Lung (tissue), 16 donors: ENCODE data around the gene C1QL4. TPM values are rescaled to one million over a fixed set of nuclear protein-coding genes. Genes with fewer than 3 reads are reported as not detected.
"Not testable (repeated sequence)": the region's sequence is repeated elsewhere in the genome, so short reads cannot be mapped to it uniquely, and the experiment has no call there.

Source experiments
- ATAC-seq: fragments of 200-7000 bp; cut with Tn5 transposase; one replicate; pipeline ENCODE4 v1.9.1; 2020; ENCODE audit warnings: moderate number of reproducible peaks; ENCODE audit not compliant: insufficient read depth, low FRiP score
- DNase-seq, 3 donors: peaks; one replicate each; pipeline ENCODE4 v3.0.0-alpha.2; 2013 to 2017
- H3K27ac ChIP-seq, 2 donors: one replicate each; pipeline ENCODE4 v1.5.1; 2013; ENCODE audit warnings: mild to moderate bottlenecking in 2 of 2, moderate library complexity in 2 of 2, control low read depth in 1 of 2, inconsistent platforms in 1 of 2, low read depth in 1 of 2, low read length in 1 of 2
- H3K27me3 ChIP-seq, 3 donors: one replicate each; pipeline ENCODE4 v1.5.1; 2013; ENCODE audit warnings: low read length in 2 of 3; ENCODE audit not compliant: control insufficient read depth in 3 of 3, insufficient read depth in 3 of 3
- H3K36me3 ChIP-seq, 4 donors: one replicate each; pipeline ENCODE4 v1.5.1; 2013; ENCODE audit warnings: low read length in 4 of 4, mild to moderate bottlenecking in 1 of 4, moderate library complexity in 1 of 4; ENCODE audit not compliant: control insufficient read depth in 4 of 4, insufficient read depth in 4 of 4
- H3K4me1 ChIP-seq, 5 donors: one replicate each; pipeline ENCODE4 v1.5.1; 2013; ENCODE audit warnings: low read length in 5 of 5, mild to moderate bottlenecking in 2 of 5, moderate library complexity in 1 of 5; ENCODE audit not compliant: control insufficient read depth in 5 of 5, insufficient read depth in 5 of 5
- H3K4me3 ChIP-seq: one replicate; pipeline ENCODE4 v1.5.1; 2013; ENCODE audit warnings: mild to moderate bottlenecking, control low read depth, moderate library complexity
- H3K9ac ChIP-seq, 2 donors: one replicate each; pipeline ENCODE4 v1.5.1; 2013; ENCODE audit warnings: low read length in 2 of 2, control low read depth in 1 of 2; ENCODE audit not compliant: insufficient read depth in 1 of 2
- H3K9me3 ChIP-seq, 4 donors: one replicate each; pipeline ENCODE4 v1.5.1; 2013; ENCODE audit warnings: low read length in 3 of 4, mild to moderate bottlenecking in 1 of 4, moderate library complexity in 1 of 4; ENCODE audit not compliant: control insufficient read depth in 4 of 4, insufficient read depth in 3 of 4
- WGBS, 2 donors: extraction: QIAGEN DNeasy Blood & Tissue Kit; methylation state at CpG; one replicate each; pipeline ENCODE4 v1.1.7; 2013; 5-methylcytosine and 5-hydroxymethylcytosine counted together
- long read RNA-seq, 5 donors: transcript quantifications; one replicate each; lab custom pipeline, GENCODE V29; 2026
- polyA plus RNA-seq, 2 donors: library from polyadenylated mRNA; stranded (reverse); fragments of 200-250 nt; gene quantifications; one replicate each; pipeline ENCODE4 v1.2.1, GENCODE V29; 2013
- total RNA-seq, 2 donors: library from RNA; depleted of rRNA in 1 of 2; stranded (reverse); fragments of >200 nt in 1 of 2; gene quantifications; one replicate each; pipeline ENCODE4 v1.2.1, GENCODE V29; 2014 to 2021
- TF ChIP-seq, protein P1 (sequence below): IDR thresholded peaks from 2 replicates; pipeline ENCODE4 v1.5.1; 2012; ENCODE audit warnings: mild to moderate bottlenecking; ENCODE audit errors: control extremely low read depth, extremely low read depth
- donor health status: control.
- donor health status: control.
- donor health status: Bipolar disorder and iron deficiency.
- donor health status: healthy.
- donor health status: DM: yes; HTN: yes; CAD: no.

The C1QL4 gene
- not detected for total RNA-seq
- polyA plus RNA-seq = under 1 TPM in 1 of 2 donors, not detected in 1; 0.06 TPM
- long read RNA-seq, donor 1 = 0 reads
- long read RNA-seq, donor 2 = 0 reads
- long read RNA-seq, donor 3 = 0 reads
- long read RNA-seq, donor 4 = 0 reads
- long read RNA-seq, donor 5 = 0 reads

DNA sequence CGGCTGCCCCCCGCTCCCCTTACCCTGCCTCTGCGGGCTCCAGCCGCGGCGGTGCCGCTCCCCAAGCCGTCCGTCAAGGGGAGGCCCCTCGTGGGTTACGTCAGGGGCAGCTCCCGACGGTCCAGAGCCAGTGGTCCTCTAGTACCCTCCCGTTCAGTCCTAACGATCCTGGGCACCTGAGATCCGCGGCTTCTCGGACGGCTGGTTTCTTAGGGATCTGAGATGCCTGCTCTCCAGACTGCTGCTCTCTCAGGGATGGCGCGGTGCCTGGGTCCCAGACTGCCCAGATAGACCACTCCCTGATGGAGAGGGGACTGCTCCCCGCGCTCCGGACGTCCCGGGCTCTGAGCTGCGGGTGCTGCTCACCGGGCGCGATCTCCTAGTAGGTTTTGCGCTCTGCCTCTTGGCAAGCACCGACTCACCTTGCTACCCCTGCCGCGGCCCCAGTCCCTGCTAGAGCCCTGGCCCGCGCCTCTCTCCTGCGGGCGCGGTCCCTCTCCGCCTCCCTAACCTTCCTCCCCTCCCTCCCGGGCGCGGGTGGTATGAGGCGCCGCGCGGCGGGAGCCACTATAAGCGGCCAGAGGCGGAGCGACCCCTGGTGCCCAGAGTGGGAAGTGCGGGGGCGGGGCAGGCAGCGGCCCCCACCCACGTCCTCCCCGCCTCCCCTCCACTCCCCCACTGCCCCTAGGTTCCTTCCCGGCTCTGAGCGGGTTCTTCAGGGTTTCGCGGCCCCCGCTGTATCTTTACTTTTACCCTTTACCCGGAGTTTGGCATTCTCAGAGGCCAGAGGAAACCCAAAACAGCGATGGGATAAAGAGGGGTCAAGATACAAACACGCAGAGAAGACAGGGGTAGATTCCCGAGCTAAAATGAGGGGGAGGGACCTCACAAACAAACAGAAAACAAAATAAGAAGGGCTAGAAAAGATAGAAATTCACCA, at the start of gene C1QL4:
TSS of gene C1QL4 (minus strand) at position 544 of the 940 bp plus-strand sequence. CDS start 711 bp downstream, outside the sequence.
- Histone ChIP-seq H3K27ac (no peak within 1 kb of the TSS), H3K4me3 (no peak within 1 kb of the TSS), H3K9me3 (peaks cover 0 to 3% (median 0%) of the 10 kb centered on the region in 4 donors), H3K4me1 (peaks cover 0 to 14% (median 5%) of the 10 kb centered on the region in 5 donors), H3K27me3 (peaks cover 7 to 82% (median 66%) of the 10 kb centered on the region in 3 donors), H3K9ac (no peak within 1 kb of the TSS), H3K36me3 (no peaks in the 10 kb centered on the region)
- peak; percentile 79 to 89 (median 84) for DNase-seq
- TF ChIP-seq, protein P1, sequence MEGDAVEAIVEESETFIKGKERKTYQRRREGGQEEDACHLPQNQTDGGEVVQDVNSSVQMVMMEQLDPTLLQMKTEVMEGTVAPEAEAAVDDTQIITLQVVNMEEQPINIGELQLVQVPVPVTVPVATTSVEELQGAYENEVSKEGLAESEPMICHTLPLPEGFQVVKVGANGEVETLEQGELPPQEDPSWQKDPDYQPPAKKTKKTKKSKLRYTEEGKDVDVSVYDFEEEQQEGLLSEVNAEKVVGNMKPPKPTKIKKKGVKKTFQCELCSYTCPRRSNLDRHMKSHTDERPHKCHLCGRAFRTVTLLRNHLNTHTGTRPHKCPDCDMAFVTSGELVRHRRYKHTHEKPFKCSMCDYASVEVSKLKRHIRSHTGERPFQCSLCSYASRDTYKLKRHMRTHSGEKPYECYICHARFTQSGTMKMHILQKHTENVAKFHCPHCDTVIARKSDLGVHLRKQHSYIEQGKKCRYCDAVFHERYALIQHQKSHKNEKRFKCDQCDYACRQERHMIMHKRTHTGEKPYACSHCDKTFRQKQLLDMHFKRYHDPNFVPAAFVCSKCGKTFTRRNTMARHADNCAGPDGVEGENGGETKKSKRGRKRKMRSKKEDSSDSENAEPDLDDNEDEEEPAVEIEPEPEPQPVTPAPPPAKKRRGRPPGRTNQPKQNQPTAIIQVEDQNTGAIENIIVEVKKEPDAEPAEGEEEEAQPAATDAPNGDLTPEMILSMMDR = peak; percentile 50
- WGBS, 2 donors = 3% methylated on average over 53 to 65 of the region's 65 CpGs
- peak; percentile 88 for ATAC-seq

DNA sequence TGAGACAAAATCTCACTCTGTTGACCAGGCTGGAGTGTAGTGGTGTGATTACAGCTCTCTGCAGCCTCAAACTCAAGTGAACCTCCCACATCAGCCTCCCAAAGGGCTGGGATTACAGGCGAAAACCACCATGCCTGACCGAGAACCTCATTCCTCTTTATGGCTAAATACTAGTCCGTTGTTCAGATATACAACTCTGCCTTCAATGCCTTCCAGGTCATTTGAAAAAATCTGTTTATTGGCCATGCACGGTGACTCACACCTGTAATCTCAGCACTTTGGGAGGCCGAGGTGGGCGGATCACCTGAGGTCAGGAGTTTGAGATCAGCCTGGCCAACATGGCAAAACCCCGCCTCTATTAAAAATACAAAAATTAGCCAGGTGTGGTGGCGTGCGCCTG, 43.2 kb upstream of the C1QL4 start:
- not testable (repeated sequence) for H3K27me3 ChIP-seq, DNase-seq, H3K9ac ChIP-seq, H3K27ac ChIP-seq, H3K9me3 ChIP-seq, H3K36me3 ChIP-seq, H3K4me3 ChIP-seq, H3K4me1 ChIP-seq, ATAC-seq
- WGBS, 2 donors = 84 to 98% methylated on average over 9 of the region's 9 CpGs

DNA sequence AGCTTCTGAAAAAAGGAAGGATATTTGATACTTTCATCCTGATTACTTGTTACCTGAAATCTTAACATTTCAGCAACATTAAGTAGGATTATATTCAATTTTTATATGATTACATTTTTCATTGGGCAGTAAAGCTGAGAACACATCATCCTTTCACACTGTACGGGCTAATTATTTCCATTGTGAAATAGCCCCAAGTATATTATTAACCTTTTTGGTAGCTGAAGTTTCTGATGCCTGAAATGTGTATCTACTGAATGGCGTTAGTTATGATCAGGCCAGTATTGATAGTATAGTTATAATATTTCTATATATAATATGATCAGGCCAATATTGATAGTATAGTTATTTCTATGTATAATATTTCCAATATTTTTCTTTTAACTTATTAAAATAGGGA, 40.4 kb upstream of the C1QL4 start:
- no peak overlapping the region for H3K4me3 ChIP-seq
- ATAC-seq (no peak), DNase-seq (no peak)
- H3K4me1 ChIP-seq = no peaks in the 10 kb centered on the region
- H3K36me3 ChIP-seq = peaks cover 0 to 5% (median 2%) of the 10 kb centered on the region in 4 donors
- H3K9me3 ChIP-seq = no peaks in the 10 kb centered on the region
- no peak overlapping the region for H3K27ac ChIP-seq
- no peaks in the 10 kb centered on the region for H3K27me3 ChIP-seq
- WGBS, 2 donors = 78 to 84% methylated on average over 2 of the region's 2 CpGs
- TF ChIP-seq, protein P1 = no peak
- H3K9ac ChIP-seq = no peak overlapping the region

DNA sequence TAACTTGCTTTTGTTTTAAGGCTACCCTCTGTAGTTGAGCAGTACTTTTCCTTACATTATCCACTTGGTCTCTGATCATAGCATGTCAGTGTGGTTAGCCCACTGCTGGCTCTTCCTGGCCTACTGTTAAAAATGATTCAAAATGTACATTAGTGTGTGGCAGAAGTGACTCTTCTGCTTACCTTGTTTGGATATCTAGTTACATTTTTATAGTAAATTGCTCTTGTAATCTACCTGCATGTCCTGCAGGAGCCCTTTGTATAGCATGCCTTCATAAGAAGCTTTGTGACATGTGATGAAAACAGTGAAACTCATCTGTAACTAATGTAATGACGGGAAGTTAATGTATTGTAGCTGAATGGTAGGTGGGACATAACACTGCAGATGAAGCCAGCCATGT, 38.4 kb upstream of the C1QL4 start:
- no peaks in the 10 kb centered on the region for H3K27me3 ChIP-seq
- H3K9me3 ChIP-seq = no peaks in the 10 kb centered on the region
- ATAC-seq (no peak), DNase-seq (no peak)
- WGBS, 2 donors = 92 to 96% methylated on average over 1 of the region's 1 CpG
- H3K4me1 ChIP-seq = no peaks in the 10 kb centered on the region
- H3K27ac ChIP-seq = no peak overlapping the region
- H3K9ac ChIP-seq = no peak overlapping the region
- TF ChIP-seq, protein P1 = no peak
- peaks cover 0 to 5% (median 2%) of the 10 kb centered on the region in 4 donors for H3K36me3 ChIP-seq
- H3K4me3 ChIP-seq = no peak overlapping the region
